ENCODE measurements around the gene DCP2. TPM values are rescaled to one million over a fixed set of nuclear protein-coding genes. Genes with fewer than 3 reads are reported as not detected.

DCP2 gene
- total RNA-seq, 1 donor from 2014 or later: 93.0 TPM

DNA sequence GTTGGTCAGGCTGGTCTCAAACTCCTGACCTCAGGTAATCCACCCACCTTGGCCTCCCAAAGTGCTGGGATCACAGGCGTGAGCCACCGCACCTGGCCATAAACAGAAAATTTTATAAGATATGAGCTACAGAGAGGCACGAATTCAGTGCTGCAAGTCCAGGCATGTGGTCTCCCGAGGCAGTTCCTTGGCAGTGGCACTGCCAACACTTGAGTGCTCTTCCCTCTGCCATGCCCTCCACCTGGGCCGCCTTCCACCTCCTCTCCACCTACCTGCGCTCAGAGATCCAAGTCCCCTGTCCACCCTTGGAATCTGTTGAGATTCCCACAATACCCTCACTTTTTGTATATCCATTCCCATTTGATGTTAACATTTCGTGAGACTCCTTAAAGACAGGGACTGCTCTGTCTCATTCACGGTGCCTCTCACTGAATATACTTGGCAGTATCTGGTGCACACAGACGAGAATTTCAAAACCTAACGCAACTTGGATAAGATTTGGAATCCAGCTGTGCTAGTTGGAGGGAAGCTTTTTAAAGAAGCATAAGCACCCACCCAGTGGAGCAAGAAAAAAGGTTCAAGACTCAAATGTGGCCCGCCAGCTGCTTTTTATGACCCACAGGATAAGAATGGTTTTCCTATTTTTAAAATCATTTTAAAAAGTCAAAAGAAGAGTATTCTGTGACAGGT, 68.3 kb downstream of the DCP2 start:
- TF ChIP-seq, protein P1, sequence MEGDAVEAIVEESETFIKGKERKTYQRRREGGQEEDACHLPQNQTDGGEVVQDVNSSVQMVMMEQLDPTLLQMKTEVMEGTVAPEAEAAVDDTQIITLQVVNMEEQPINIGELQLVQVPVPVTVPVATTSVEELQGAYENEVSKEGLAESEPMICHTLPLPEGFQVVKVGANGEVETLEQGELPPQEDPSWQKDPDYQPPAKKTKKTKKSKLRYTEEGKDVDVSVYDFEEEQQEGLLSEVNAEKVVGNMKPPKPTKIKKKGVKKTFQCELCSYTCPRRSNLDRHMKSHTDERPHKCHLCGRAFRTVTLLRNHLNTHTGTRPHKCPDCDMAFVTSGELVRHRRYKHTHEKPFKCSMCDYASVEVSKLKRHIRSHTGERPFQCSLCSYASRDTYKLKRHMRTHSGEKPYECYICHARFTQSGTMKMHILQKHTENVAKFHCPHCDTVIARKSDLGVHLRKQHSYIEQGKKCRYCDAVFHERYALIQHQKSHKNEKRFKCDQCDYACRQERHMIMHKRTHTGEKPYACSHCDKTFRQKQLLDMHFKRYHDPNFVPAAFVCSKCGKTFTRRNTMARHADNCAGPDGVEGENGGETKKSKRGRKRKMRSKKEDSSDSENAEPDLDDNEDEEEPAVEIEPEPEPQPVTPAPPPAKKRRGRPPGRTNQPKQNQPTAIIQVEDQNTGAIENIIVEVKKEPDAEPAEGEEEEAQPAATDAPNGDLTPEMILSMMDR (IDR thresholded peaks at IDR 0.05; ENCODE audit: unreplicated experiment): no peak
- no peak overlapping the region for H3K27ac Mint-ChIP-seq
- no peak overlapping the region for H3K4me3 Mint-ChIP-seq (ENCODE audit: low read depth)
- H3K36me3 Mint-ChIP-seq (ENCODE audit: insufficient read depth): peaks cover 8% of the 10 kb centered on the region
- no peaks in the 10 kb centered on the region for H3K4me1 Mint-ChIP-seq (ENCODE audit: low read depth)
- no peaks in the 10 kb centered on the region for H3K27me3 Mint-ChIP-seq
- no peak for DNase-seq (ENCODE audit: low spot score, unreplicated experiment)
- no peaks in the 10 kb centered on the region for H3K9me3 Mint-ChIP-seq (ENCODE audit: low read depth)

GRCh38 chr5:113047234-113047633, 70.6 kb downstream of the DCP2 start:
- DNase-seq (ENCODE audit: low spot score, unreplicated experiment): no peak
- Mint-ChIP-seq H3K27me3 (no peaks in the 10 kb centered on the region), H3K27ac (no peak overlapping the region), H3K4me1 (ENCODE audit: low read depth) (no peaks in the 10 kb centered on the region), H3K36me3 (ENCODE audit: insufficient read depth) (peaks cover 7% of the 10 kb centered on the region), H3K4me3 (ENCODE audit: low read depth) (no peak overlapping the region), H3K9me3 (ENCODE audit: low read depth) (no peaks in the 10 kb centered on the region)
- TF ChIP-seq, protein P1 (IDR thresholded peaks at IDR 0.05; ENCODE audit: unreplicated experiment): no peak

GRCh38 chr5:113047733-113048652, 71.4 kb downstream of the DCP2 start:
- Mint-ChIP-seq H3K9me3 (ENCODE audit: low read depth) (no peaks in the 10 kb centered on the region), H3K36me3 (ENCODE audit: insufficient read depth) (peaks cover 7% of the 10 kb centered on the region), H3K4me3 (ENCODE audit: low read depth) (no peak overlapping the region), H3K4me1 (ENCODE audit: low read depth) (no peaks in the 10 kb centered on the region), H3K27ac (no peak overlapping the region), H3K27me3 (no peaks in the 10 kb centered on the region)
- DNase-seq (ENCODE audit: low spot score, unreplicated experiment): no peak
- TF ChIP-seq, protein P1 (IDR thresholded peaks at IDR 0.05; ENCODE audit: unreplicated experiment): no peak

- Mint-ChIP-seq H3K9me3 (ENCODE audit: low read depth) (no peaks in the 10 kb centered on the region), H3K27ac (no peak overlapping the region), H3K4me1 (ENCODE audit: low read depth) (no peaks in the 10 kb centered on the region), H3K4me3 (ENCODE audit: low read depth) (no peak overlapping the region), H3K36me3 (ENCODE audit: insufficient read depth) (peaks cover 7% of the 10 kb centered on the region), H3K27me3 (no peaks in the 10 kb centered on the region)
- no peak for DNase-seq (ENCODE audit: low spot score, unreplicated experiment)
- TF ChIP-seq, protein P1 (IDR thresholded peaks at IDR 0.05; ENCODE audit: unreplicated experiment): no peak
These were observed 72.3 kb downstream of the DCP2 start for GRCh38 chr5:113048931-113049330.

- DNase-seq (ENCODE audit: low spot score, unreplicated experiment): no peak
- H3K27me3 Mint-ChIP-seq: no peaks in the 10 kb centered on the region
- H3K36me3 Mint-ChIP-seq (ENCODE audit: insufficient read depth): peaks cover 3% of the 10 kb centered on the region
- H3K4me3 Mint-ChIP-seq (ENCODE audit: low read depth): no peak overlapping the region
- TF ChIP-seq, protein P1 (IDR thresholded peaks at IDR 0.05; ENCODE audit: unreplicated experiment): no peak
- peak overlapping the region; percentile 33 for H3K27ac Mint-ChIP-seq
- H3K4me1 Mint-ChIP-seq (ENCODE audit: low read depth): no peaks in the 10 kb centered on the region
- no peaks in the 10 kb centered on the region for H3K9me3 Mint-ChIP-seq (ENCODE audit: low read depth)
These were observed 74.3 kb downstream of the DCP2 start for GRCh38 chr5:113050721-113051382.
